ENCODE results near the gene ODF2. TPM values are rescaled to one million over a fixed set of nuclear protein-coding genes. Genes with fewer than 3 reads are reported as not detected.

The ODF2 gene
- total and polyA plus RNA-seq, 2 of the 13 experiments (the other 11 are each of a cell fraction or from before 2014, with no cell fraction given), result 9.8 to 31.3 TPM

GRCh38 chr9:128494108-128494745 is 38.4 kb downstream of the ODF2 start:
- Histone ChIP-seq H3K27ac (ENCODE audit: extremely low read length, insufficient read depth, low read length) (no peak overlapping the region), H4K20me1 (ENCODE audit: insufficient read depth, low read length) (no peaks in the 10 kb centered on the region), H3K9me3 (ENCODE audit: low read length) (no peaks in the 10 kb centered on the region), H3K4me2 (ENCODE audit: low read depth, low read length) (no peak overlapping the region), H3K27me3 (ENCODE audit: control insufficient read depth in 1 of 2, insufficient read depth in 2 of 2, low read length in 2 of 2) (no peaks in the 10 kb centered on the region), H3K4me3 (replicated peaks in 1 of 3; ENCODE audit: insufficient read depth in 1 of 3, low read depth in 2 of 3, low read length in 3 of 3) (no peak overlapping the region), H2AFZ (ENCODE audit: low read length) (no peak overlapping the region), H3K79me2 (ENCODE audit: insufficient read depth, low read length) (no peaks in the 10 kb centered on the region), H3K4me1 (ENCODE audit: insufficient read depth, low read length) (peaks cover 17% of the 10 kb centered on the region), H3K9ac (ENCODE audit: insufficient read depth, low read depth, low read length) (no peak overlapping the region), H3K36me3 (replicated peaks in 1 of 2; ENCODE audit: control insufficient read depth in 1 of 2, insufficient read depth in 2 of 2, low read length in 2 of 2) (peaks cover 19 to 54% of the 10 kb centered on the region in 2 experiments)
- ATAC-seq (no peak), DNase-seq (ENCODE audit: low spot score) (no peak), FAIRE-seq (no peak)
- no TSS peak for BruUV-seq (replicated peaks)
- no peak for TF ChIP-seq ZNF232 (CRISPR knock-in tag; IDR thresholded peaks at IDR 0.05; ENCODE audit: borderline replicate concordance)
- intact Hi-C loops (cut with micrococcal nuclease; ENCODE audit: unreplicated experiment), result no loop called here
- in situ Hi-C loops (cut with HindIII; ENCODE audit: extremely low pct_ligation_motif_present, low pct_unique_long_range_greater_than_20kb), result no loop called here
- POLR2A ChIA-PET, result interaction anchor here (2.1 kb wide), 1 partner anchor 11 kb away, joined by 11 read pairs; the partner anchor contains the start of gene GLE1
- CTCF ChIA-PET (ENCODE audit: low intra/inter-chr PET ratio, low total read pairs), result no interaction called here
- 98% methylated on average over 11 of the region's 13 CpGs for WGBS (ENCODE audit: low lambda C conversion rate)

GRCh38 chr9:128494746-128495129 is 38.9 kb downstream of the ODF2 start:
- ChIA-PET POLR2A (interaction anchor here (1.6 to 2.1 kb wide), 2 partner anchors 10 to 141 kb away, joined by 5 to 11 read pairs; partner anchors contain the start of gene GLE1), CTCF (ENCODE audit: low intra/inter-chr PET ratio, low total read pairs) (no interaction called here)
- FAIRE-seq (no peak), DNase-seq (ENCODE audit: low spot score) (no peak), ATAC-seq (no peak)
- TF ChIP-seq EZH2 (conservative IDR thresholded peaks at IDR 0.05; ENCODE audit: low read depth, low read length) (no peak), BRD4 (CRISPR knock-in tag; IDR thresholded peaks at IDR 0.05) (no peak), PHF21A (CRISPR knock-in tag; IDR thresholded peaks at IDR 0.05) (no peak), SOX6 (IDR thresholded peaks at IDR 0.05) (no peak), SOX6 (CRISPR knock-in tag; IDR thresholded peaks at IDR 0.05) (no peak), ZNF746 (CRISPR knock-in tag; IDR thresholded peaks at IDR 0.05) (no peak), ZNF382 (CRISPR knock-in tag; IDR thresholded peaks at IDR 0.05; ENCODE audit: borderline replicate concordance) (no peak), ZNF749 (CRISPR knock-in tag; IDR thresholded peaks at IDR 0.05; ENCODE audit: borderline replicate concordance) (no peak)
- WGBS (ENCODE audit: low lambda C conversion rate), result 100% methylated on average over 5 of the region's 5 CpGs
- peaks cover 19 to 49% of the 10 kb centered on the region in 2 experiments for H3K36me3 ChIP-seq (replicated peaks in 1 of 2; ENCODE audit: control insufficient read depth in 1 of 2, insufficient read depth in 2 of 2, low read length in 2 of 2)
- peaks cover 17% of the 10 kb centered on the region for H3K4me1 ChIP-seq (ENCODE audit: insufficient read depth, low read length)
- in situ Hi-C loops (cut with HindIII; ENCODE audit: extremely low pct_ligation_motif_present, low pct_unique_long_range_greater_than_20kb), result no loop called here
- no peak overlapping the region for H3K4me3 ChIP-seq (replicated peaks in 1 of 3; ENCODE audit: insufficient read depth in 1 of 3, low read depth in 2 of 3, low read length in 3 of 3)
- BruUV-seq (replicated peaks), result no TSS peak
- H3K4me2 ChIP-seq (ENCODE audit: low read depth, low read length), result no peak overlapping the region
- H3K79me2 ChIP-seq (ENCODE audit: insufficient read depth, low read length), result no peaks in the 10 kb centered on the region
- H3K27me3 ChIP-seq (ENCODE audit: control insufficient read depth in 1 of 2, insufficient read depth in 2 of 2, low read length in 2 of 2), result no peaks in the 10 kb centered on the region
- H4K20me1 ChIP-seq (ENCODE audit: insufficient read depth, low read length), result no peaks in the 10 kb centered on the region
- H2AFZ ChIP-seq (ENCODE audit: low read length), result no peak overlapping the region
- H3K9ac ChIP-seq (ENCODE audit: insufficient read depth, low read depth, low read length), result no peak overlapping the region
- intact Hi-C loops (cut with micrococcal nuclease; ENCODE audit: unreplicated experiment), result no loop called here
- no peaks in the 10 kb centered on the region for H3K9me3 ChIP-seq (ENCODE audit: low read length)
- H3K27ac ChIP-seq (ENCODE audit: extremely low read length, insufficient read depth, low read length), result no peak overlapping the region

All from HepG2 (cell line).